HepG2 (cell line): ENCODE measurements around the gene UNC5CL. TPM values are rescaled to one million over a fixed set of nuclear protein-coding genes. Genes with fewer than 3 reads are reported as not detected.

Source experiments
- BCL6 ChIP-seq: IDR thresholded peaks from 2 replicates; pipeline ENCODE4 v1.6.1; 2016; ENCODE audit warnings: missing genetic modification reagents, missing compliant biosample characterization
- CBX5 ChIP-seq: sonication (generic); formaldehyde crosslinking; IDR thresholded peaks from 2 replicates; pipeline ENCODE4 v1.4.0; 2020; ENCODE audit warnings: missing genetic modification reagents, borderline replicate concordance
- HNRNPK ChIP-seq: fragments of 200-400 bp; formaldehyde crosslinking; IDR thresholded peaks from 2 replicates; pipeline ENCODE4 v1.6.1; 2018; ENCODE audit warnings: low read length, low read depth, moderate library complexity, mild to moderate bottlenecking; ENCODE audit not compliant: poor library complexity, severe bottlenecking
- IKZF1 ChIP-seq: fragments of 450-650 bp; IDR thresholded peaks from 2 replicates; pipeline ENCODE4 v1.7.1; 2016
- KDM6A ChIP-seq: IDR thresholded peaks from 2 replicates; pipeline ENCODE4 v1.6.1; 2016; ENCODE audit warnings: low read depth
- RBM22 ChIP-seq: fragments of 200-400 bp; formaldehyde crosslinking; optimal IDR thresholded peaks from 2 replicates; pipeline ENCODE3; 2017; ENCODE audit warnings: mild to moderate bottlenecking, low read length, moderate library complexity
- STAG1 ChIP-seq: sonication (generic); formaldehyde crosslinking; IDR thresholded peaks from 2 replicates; pipeline ENCODE4 v1.4.0; 2020; ENCODE audit warnings: missing genetic modification reagents
- U2AF1 ChIP-seq: fragments of 200-400 bp; formaldehyde crosslinking; optimal IDR thresholded peaks from 2 replicates; pipeline ENCODE3; 2017; ENCODE audit warnings: mild to moderate bottlenecking, low read depth, low read length
- XBP1 ChIP-seq: sonication (generic); formaldehyde crosslinking; IDR thresholded peaks from 2 replicates; pipeline ENCODE4 v1.5.0; 2020; ENCODE audit warnings: missing genetic modification reagents
- ZBTB42 ChIP-seq: sonication (generic); formaldehyde crosslinking; IDR thresholded peaks from 2 replicates; pipeline ENCODE4 v1.5.0; 2020; ENCODE audit warnings: mild to moderate bottlenecking, missing genetic modification reagents
- ZNF572 ChIP-seq: sonication (generic); formaldehyde crosslinking; IDR thresholded peaks from 2 replicates; pipeline ENCODE4 v1.5.1; 2020; ENCODE audit warnings: mild to moderate bottlenecking, missing genetic modification reagents
- polyA plus RNA-seq, 8 experiments: library from polyadenylated mRNA; depleted of rRNA in 3 of 8; stranded (reverse) in 7 of 8; unstranded in 1 of 8; fragments of >200 nt; fragmentation: Illumina TruSeq in 4 of 8; extraction: Trizol in 4 of 8; gene quantifications; 2 replicates each; pipeline versions ENCODE4 v1.2.1 to v1.2.3, GENCODE V29; 2011 to 2016; ENCODE audit warnings: low read depth in 4 of 8, missing spikeins in 1 of 8, mixed read lengths in 1 of 8; ENCODE audit not compliant: insufficient read depth in 1 of 8
- total RNA-seq, 5 experiments: library from RNA; depleted of rRNA; stranded (reverse); fragments of >200 nt; fragmentation: Illumina TruSeq; extraction: Trizol; gene quantifications; 2 replicates each; pipeline ENCODE4 v1.2.3, GENCODE V29; 2016; ENCODE audit warnings: low read depth in 1 of 5
- TF ChIP-seq, protein P1 (sequence below): sonication (generic); formaldehyde crosslinking; IDR thresholded peaks from 2 replicates; pipeline ENCODE4 v1.4.0; 2020; ENCODE audit warnings: missing genetic modification reagents
- TF ChIP-seq, protein P2 (sequence below): sonication (generic); formaldehyde crosslinking; IDR thresholded peaks from 2 replicates; pipeline ENCODE4 v1.5.0; 2020; ENCODE audit warnings: missing genetic modification reagents
- TF ChIP-seq, protein P3 (sequence below): sonication (generic); formaldehyde crosslinking; IDR thresholded peaks from 2 replicates; pipeline ENCODE4 v1.5.1; 2020; ENCODE audit warnings: missing genetic modification reagents, mild to moderate bottlenecking, borderline replicate concordance
- TF ChIP-seq, protein P4 (sequence below): sonication (generic); formaldehyde crosslinking; IDR thresholded peaks from 2 replicates; pipeline ENCODE4 v1.5.0; 2020; ENCODE audit warnings: mild to moderate bottlenecking, missing genetic modification reagents, borderline replicate concordance

UNC5CL gene
- total and polyA plus RNA-seq, 2 of the 13 experiments (the other 11 are each of a cell fraction or from before 2014, with no cell fraction given), result 2.4 to 2.5 TPM

DNA sequence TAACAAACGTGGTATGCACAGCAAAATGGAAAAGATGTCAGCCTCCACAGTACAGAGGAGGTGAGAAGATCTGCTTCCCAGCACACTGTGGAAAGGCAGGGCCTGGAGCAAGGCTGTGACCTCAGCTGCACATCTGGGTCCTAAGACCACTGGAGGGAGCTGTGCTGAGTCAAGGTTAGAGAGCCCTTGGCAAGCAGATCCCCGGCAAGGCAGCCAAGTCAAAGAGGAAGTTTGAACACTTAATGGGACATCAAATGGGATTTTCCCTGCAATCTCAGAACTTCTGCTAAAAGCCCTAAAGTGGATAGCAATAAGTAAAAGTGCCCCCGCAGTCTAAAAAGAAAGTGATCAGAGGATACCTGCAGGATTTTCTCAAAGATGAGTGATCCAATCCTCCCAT, 39.5 kb downstream of the UNC5CL start (continued):
- TF ChIP-seq, protein P1, sequence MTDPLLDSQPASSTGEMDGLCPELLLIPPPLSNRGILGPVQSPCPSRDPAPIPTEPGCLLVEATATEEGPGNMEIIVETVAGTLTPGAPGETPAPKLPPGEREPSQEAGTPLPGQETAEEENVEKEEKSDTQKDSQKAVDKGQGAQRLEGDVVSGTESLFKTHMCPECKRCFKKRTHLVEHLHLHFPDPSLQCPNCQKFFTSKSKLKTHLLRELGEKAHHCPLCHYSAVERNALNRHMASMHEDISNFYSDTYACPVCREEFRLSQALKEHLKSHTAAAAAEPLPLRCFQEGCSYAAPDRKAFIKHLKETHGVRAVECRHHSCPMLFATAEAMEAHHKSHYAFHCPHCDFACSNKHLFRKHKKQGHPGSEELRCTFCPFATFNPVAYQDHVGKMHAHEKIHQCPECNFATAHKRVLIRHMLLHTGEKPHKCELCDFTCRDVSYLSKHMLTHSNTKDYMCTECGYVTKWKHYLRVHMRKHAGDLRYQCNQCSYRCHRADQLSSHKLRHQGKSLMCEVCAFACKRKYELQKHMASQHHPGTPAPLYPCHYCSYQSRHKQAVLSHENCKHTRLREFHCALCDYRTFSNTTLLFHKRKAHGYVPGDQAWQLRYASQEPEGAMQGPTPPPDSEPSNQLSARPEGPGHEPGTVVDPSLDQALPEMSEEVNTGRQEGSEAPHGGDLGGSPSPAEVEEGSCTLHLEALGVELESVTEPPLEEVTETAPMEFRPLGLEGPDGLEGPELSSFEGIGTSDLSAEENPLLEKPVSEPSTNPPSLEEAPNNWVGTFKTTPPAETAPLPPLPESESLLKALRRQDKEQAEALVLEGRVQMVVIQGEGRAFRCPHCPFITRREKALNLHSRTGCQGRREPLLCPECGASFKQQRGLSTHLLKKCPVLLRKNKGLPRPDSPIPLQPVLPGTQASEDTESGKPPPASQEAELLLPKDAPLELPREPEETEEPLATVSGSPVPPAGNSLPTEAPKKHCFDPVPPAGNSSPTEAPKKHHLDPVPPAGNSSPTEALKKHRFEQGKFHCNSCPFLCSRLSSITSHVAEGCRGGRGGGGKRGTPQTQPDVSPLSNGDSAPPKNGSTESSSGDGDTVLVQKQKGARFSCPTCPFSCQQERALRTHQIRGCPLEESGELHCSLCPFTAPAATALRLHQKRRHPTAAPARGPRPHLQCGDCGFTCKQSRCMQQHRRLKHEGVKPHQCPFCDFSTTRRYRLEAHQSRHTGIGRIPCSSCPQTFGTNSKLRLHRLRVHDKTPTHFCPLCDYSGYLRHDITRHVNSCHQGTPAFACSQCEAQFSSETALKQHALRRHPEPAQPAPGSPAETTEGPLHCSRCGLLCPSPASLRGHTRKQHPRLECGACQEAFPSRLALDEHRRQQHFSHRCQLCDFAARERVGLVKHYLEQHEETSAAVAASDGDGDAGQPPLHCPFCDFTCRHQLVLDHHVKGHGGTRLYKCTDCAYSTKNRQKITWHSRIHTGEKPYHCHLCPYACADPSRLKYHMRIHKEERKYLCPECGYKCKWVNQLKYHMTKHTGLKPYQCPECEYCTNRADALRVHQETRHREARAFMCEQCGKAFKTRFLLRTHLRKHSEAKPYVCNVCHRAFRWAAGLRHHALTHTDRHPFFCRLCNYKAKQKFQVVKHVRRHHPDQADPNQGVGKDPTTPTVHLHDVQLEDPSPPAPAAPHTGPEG (CRISPR knock-in tag), result no peak
- TF ChIP-seq RBM22 (no peak), ZNF572 (CRISPR knock-in tag) (no peak), STAG1 (peak; percentile 60), KDM6A (CRISPR knock-in tag) (no peak), IKZF1 (no peak), HNRNPK (no peak), CBX5 (CRISPR knock-in tag) (peak; percentile 60; the same call in 1 of the 2 replicates), BCL6 (CRISPR knock-in tag) (0 out of 2 replicates have a peak, but pooled peaks have one; percentile 38), U2AF1 (no peak), ZBTB42 (CRISPR knock-in tag) (peak; percentile 92; the same call in 1 of the 2 replicates), XBP1 (no peak)
- TF ChIP-seq, protein P2, sequence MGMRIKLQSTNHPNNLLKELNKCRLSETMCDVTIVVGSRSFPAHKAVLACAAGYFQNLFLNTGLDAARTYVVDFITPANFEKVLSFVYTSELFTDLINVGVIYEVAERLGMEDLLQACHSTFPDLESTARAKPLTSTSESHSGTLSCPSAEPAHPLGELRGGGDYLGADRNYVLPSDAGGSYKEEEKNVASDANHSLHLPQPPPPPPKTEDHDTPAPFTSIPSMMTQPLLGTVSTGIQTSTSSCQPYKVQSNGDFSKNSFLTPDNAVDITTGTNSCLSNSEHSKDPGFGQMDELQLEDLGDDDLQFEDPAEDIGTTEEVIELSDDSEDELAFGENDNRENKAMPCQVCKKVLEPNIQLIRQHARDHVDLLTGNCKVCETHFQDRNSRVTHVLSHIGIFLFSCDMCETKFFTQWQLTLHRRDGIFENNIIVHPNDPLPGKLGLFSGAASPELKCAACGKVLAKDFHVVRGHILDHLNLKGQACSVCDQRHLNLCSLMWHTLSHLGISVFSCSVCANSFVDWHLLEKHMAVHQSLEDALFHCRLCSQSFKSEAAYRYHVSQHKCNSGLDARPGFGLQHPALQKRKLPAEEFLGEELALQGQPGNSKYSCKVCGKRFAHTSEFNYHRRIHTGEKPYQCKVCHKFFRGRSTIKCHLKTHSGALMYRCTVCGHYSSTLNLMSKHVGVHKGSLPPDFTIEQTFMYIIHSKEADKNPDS (CRISPR knock-in tag), result no peak
- TF ChIP-seq, protein P3, sequence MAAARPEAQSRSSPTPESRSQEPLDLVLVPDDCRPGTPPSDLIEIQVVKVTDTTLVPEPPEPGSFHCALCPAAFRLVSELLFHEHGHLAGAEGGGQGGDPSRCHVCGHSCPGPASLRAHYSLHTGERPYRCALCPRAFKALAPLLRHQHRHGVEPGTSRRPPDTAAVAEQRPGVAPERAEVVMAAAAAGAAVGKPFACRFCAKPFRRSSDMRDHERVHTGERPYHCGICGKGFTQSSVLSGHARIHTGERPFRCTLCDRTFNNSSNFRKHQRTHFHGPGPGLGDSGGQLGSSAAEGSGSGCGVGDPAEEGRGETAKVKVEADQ (CRISPR knock-in tag), result no peak
- TF ChIP-seq, protein P4, sequence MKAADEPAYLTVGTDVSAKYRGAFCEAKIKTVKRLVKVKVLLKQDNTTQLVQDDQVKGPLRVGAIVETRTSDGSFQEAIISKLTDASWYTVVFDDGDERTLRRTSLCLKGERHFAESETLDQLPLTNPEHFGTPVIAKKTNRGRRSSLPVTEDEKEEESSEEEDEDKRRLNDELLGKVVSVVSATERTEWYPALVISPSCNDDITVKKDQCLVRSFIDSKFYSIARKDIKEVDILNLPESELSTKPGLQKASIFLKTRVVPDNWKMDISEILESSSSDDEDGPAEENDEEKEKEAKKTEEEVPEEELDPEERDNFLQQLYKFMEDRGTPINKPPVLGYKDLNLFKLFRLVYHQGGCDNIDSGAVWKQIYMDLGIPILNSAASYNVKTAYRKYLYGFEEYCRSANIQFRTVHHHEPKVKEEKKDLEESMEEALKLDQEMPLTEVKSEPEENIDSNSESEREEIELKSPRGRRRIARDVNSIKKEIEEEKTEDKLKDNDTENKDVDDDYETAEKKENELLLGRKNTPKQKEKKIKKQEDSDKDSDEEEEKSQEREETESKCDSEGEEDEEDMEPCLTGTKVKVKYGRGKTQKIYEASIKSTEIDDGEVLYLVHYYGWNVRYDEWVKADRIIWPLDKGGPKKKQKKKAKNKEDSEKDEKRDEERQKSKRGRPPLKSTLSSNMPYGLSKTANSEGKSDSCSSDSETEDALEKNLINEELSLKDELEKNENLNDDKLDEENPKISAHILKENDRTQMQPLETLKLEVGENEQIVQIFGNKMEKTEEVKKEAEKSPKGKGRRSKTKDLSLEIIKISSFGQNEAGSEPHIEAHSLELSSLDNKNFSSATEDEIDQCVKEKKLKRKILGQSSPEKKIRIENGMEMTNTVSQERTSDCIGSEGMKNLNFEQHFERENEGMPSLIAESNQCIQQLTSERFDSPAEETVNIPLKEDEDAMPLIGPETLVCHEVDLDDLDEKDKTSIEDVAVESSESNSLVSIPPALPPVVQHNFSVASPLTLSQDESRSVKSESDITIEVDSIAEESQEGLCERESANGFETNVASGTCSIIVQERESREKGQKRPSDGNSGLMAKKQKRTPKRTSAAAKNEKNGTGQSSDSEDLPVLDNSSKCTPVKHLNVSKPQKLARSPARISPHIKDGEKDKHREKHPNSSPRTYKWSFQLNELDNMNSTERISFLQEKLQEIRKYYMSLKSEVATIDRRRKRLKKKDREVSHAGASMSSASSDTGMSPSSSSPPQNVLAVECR, result no peak
